Type B pancreatic cell (in vitro differentiated cells): Measurements from ENCODE around the gene FGFR1OP2. TPM values are rescaled to one million over a fixed set of nuclear protein-coding genes. Genes with fewer than 3 reads are reported as not detected.

Experiments used
- DNase-seq: peaks from one replicate; pipeline ENCODE4 v3.0.0; 2021; ENCODE audit warnings: mixed read lengths; ENCODE audit not compliant: unreplicated experiment; ENCODE audit errors: extremely low spot score
- H3K27ac Mint-ChIP-seq: 2 replicates; pipeline ENCODE4 v1.8.0; 2021; ENCODE audit warnings: mild to moderate bottlenecking, mixed read lengths
- H3K27me3 Mint-ChIP-seq: 2 replicates; pipeline ENCODE4 v1.8.0; 2021; ENCODE audit warnings: mixed read lengths
- H3K36me3 Mint-ChIP-seq: 2 replicates; pipeline ENCODE4 v1.8.0; 2021; ENCODE audit warnings: mixed read lengths
- H3K4me1 Mint-ChIP-seq: one replicate; pipeline ENCODE4 v1.8.0; 2021; ENCODE audit warnings: mixed read lengths; ENCODE audit not compliant: unreplicated experiment
- H3K4me3 Mint-ChIP-seq: 2 replicates; pipeline ENCODE4 v1.8.0; 2021; ENCODE audit warnings: mild to moderate bottlenecking, mixed read lengths
- H3K9me3 Mint-ChIP-seq: 2 replicates; pipeline ENCODE4 v1.8.0; 2021; ENCODE audit warnings: mixed read lengths
- total RNA-seq: library from RNA; stranded (reverse); gene quantifications from 2 replicates; pipeline ENCODE4 v1.2.1, GENCODE V29; 2021; ENCODE audit warnings: low replicate concordance
- TF ChIP-seq, protein P1 (sequence below): fragments of 200-600 bp; sonication (generic); conservative IDR thresholded peaks from 2 replicates; pipeline ENCODE4 v1.5.0; 2021; ENCODE audit warnings: antibody characterized with exemption, mild to moderate bottlenecking

FGFR1OP2 gene
- total RNA-seq, 1 donor from 2014 or later: 46.9 TPM

DNA sequence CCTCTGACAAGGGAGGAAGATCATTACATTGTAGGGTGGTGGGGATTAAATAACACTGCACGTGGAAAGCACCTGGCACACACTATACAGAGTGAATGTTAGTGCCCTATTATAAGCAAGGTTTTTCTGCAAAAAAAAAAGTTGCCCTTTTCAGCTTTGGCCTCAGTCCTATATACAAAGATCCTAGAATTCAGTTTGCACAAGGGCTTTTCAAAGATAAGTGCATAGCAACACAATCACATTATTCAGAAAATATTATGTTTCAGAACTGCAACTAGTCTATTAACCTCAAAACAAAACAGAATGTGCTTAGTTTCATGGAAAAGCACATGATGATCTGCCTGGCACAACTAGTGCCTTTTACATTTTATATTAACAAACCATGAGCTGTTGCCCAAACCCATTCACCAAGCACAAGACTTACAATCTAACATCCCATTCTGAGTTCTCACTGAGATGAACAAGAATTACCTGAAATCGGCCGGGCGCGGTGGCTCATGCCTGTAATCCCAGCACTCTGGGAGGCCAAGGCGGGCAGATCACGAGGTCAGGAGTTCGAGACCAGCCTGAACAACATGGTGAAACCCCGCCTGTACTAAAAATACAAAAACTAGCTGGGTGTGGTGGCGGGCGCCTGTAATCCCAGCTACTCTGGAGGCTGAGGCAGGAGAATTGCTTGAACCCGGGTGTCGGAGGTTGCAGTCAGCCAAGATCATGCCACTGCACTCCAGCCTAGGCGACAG, 74.1 kb downstream of the FGFR1OP2 start:
- TF ChIP-seq, protein P1, sequence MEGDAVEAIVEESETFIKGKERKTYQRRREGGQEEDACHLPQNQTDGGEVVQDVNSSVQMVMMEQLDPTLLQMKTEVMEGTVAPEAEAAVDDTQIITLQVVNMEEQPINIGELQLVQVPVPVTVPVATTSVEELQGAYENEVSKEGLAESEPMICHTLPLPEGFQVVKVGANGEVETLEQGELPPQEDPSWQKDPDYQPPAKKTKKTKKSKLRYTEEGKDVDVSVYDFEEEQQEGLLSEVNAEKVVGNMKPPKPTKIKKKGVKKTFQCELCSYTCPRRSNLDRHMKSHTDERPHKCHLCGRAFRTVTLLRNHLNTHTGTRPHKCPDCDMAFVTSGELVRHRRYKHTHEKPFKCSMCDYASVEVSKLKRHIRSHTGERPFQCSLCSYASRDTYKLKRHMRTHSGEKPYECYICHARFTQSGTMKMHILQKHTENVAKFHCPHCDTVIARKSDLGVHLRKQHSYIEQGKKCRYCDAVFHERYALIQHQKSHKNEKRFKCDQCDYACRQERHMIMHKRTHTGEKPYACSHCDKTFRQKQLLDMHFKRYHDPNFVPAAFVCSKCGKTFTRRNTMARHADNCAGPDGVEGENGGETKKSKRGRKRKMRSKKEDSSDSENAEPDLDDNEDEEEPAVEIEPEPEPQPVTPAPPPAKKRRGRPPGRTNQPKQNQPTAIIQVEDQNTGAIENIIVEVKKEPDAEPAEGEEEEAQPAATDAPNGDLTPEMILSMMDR: no peak
- Mint-ChIP-seq H3K4me1 (no peaks in the 10 kb centered on the region), H3K36me3 (peaks cover 14% of the 10 kb centered on the region)

DNA sequence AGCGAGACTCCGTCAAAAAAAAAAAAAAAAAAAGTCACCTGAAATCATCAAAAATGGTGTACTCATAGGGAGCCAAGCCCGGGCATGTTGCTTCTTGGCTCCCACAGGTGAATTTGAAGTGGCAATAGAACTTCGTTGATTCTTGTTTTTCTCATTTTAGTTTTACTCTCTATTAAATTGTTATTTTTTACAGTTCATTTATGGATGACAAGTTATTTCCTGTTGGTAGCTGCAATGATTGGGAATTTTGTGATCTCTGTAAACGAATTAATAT, 74.6 kb downstream of the FGFR1OP2 start:
- peaks cover 14% of the 10 kb centered on the region for H3K36me3 Mint-ChIP-seq
- H3K9me3 Mint-ChIP-seq: no peaks in the 10 kb centered on the region
- DNase-seq: no peak
- peak overlapping the region; percentile 92 for H3K27ac Mint-ChIP-seq
- no peaks in the 10 kb centered on the region for H3K4me1 Mint-ChIP-seq
- TF ChIP-seq, protein P1: no peak
- H3K27me3 Mint-ChIP-seq: no peaks in the 10 kb centered on the region
- peak overlapping the region; percentile 96 for H3K4me3 Mint-ChIP-seq

More for the DNA sequence above, 74.1 kb downstream of the FGFR1OP2 start:
- H3K27me3 Mint-ChIP-seq: no peaks in the 10 kb centered on the region
- H3K9me3 Mint-ChIP-seq: no peaks in the 10 kb centered on the region
- H3K27ac Mint-ChIP-seq: peak overlapping the region; percentile 92
- no peak for DNase-seq
- peak overlapping the region; percentile 96 for H3K4me3 Mint-ChIP-seq

DNA sequence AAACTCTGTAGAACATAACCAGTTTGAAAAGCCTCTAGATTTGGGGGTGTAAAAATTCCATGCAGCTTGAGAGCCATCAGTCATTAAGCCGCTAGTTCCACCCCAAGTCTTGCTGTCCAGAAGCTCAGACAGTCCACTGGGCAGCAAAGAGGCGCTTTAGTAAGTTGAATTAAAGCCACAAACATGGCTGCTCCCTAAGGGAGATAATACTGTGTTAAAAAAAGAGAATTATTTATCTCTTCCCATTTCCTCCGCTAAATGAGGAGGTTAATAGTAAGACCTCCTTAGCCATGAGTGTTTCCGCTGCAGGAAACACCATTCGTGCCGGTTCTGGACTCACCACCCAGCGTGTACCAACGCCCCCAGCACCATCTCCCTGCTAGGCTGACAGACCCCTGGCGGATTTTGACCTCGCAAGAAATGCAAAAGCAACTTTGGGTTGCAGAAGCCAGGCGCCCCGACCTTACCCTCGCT, 75.4 kb downstream of the FGFR1OP2 start:
- no peaks in the 10 kb centered on the region for H3K4me1 Mint-ChIP-seq
- H3K4me3 Mint-ChIP-seq: peak overlapping the region; percentile 96
- H3K27ac Mint-ChIP-seq: peak overlapping the region; percentile 92
- TF ChIP-seq, protein P1: no peak
- H3K36me3 Mint-ChIP-seq: peaks cover 8% of the 10 kb centered on the region
- H3K27me3 Mint-ChIP-seq: no peaks in the 10 kb centered on the region
- no peaks in the 10 kb centered on the region for H3K9me3 Mint-ChIP-seq
- DNase-seq: no peak

DNA sequence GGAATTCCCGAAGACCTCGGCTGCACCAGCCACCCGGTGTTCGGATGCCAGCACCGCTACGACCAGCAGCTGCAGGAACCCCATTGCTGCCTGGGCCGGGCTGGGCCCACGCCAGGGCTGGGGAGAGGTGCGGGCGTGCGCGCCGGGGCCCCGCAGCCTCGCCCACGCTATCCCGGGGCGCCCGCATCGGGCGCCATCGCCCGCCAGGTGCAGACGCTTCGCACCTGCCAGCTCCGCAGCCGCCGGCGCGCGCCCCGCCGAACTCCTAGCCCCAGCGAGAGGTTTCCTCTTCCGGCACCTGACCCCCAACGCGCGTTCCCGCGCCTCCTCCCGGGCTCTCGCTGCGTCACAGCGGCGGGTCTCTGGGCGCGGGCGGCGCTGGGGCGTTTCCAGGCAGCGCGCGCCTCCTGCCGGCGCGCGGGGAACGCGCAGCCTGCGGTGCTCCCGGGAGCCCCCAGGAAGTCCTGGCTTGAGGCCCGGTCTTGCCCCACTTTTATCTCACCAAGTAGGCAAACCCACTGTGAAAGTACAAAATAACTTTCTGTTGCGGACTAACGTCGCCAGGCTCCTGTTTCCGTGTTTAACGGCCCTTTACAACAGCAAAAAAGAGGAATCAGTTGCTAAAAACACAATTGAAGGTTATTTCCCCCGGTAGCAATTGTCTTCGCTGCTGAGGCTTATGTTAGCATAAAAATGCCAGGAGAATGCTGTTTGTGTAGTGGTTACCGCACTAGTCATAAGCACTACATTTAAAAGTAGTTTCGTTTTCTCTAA, 76.0 kb downstream of the FGFR1OP2 start, which contains the start of gene TM7SF3:
Gene TM7SF3 (minus strand): TSS at position 300 of the 774 bp plus-strand sequence. CDS start 216 bp downstream, at position 84.
- H3K36me3 Mint-ChIP-seq: peaks cover 8% of the 10 kb centered on the region
- H3K4me1 Mint-ChIP-seq: no peaks in the 10 kb centered on the region
- no peaks in the 10 kb centered on the region for H3K9me3 Mint-ChIP-seq
- TF ChIP-seq, protein P1: peak; percentile 96
- H3K27me3 Mint-ChIP-seq: no peaks in the 10 kb centered on the region
- H3K27ac Mint-ChIP-seq: peak within 1 kb of the TSS; percentile 92
- peak within 1 kb of the TSS; percentile 96 for H3K4me3 Mint-ChIP-seq
- DNase-seq: peak; percentile 92

DNA sequence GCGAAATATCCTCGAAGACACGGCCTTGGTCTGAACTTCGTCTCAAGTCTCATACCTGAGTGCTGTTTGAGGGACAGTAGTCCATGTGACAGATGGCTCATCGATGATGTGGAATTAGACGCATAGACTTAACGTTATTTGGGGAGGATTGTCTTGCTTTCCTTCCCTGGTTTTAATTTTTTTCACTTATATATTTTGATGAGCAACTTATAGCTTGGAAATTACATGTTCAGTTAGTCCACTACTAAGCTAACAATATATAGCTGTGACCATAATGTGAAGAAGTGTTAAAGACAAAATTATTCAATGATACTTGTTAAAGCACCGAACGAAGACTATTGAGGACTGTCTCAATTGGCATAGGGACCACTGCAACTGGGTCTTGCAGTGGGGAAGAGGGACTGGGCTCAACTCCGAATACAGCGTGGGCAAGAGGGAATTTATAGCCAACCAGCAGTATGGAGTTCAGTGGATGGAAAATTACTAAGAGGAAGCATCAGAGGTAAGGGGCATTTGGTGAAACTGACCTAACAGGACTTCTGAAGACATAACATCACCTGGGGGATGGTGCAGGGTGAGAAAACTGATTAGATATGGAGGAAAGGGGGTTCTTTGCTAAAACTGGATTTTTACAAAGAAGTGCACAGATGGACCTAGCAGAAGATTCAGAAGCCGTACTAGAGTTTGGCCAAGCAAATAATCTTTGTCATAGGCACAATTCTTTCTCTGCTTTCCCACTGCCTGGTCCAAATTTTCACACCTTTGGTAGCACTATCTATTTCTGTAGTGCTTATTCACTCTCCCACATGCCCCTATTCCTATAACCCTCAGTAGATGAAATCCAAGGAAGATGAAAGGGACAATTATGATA, 76.8 kb downstream of the FGFR1OP2 start:
- TF ChIP-seq, protein P1: no peak
- Mint-ChIP-seq H3K36me3 (peaks cover 8% of the 10 kb centered on the region), H3K4me1 (no peaks in the 10 kb centered on the region)

More for the DNA sequence above, 76.8 kb downstream of the FGFR1OP2 start:
- H3K27ac Mint-ChIP-seq: peak overlapping the region; percentile 92
- peak overlapping the region; percentile 96 for H3K4me3 Mint-ChIP-seq
- H3K9me3 Mint-ChIP-seq: no peaks in the 10 kb centered on the region
- no peak for DNase-seq
- peaks cover 1% of the 10 kb centered on the region for H3K27me3 Mint-ChIP-seq
